ENCODE data around the gene EXOSC3.
"Not testable (repeated sequence)": the region's sequence is repeated elsewhere in the genome, so short reads cannot be mapped to it uniquely, and the experiment has no call there.

Gene EXOSC3

DNA sequence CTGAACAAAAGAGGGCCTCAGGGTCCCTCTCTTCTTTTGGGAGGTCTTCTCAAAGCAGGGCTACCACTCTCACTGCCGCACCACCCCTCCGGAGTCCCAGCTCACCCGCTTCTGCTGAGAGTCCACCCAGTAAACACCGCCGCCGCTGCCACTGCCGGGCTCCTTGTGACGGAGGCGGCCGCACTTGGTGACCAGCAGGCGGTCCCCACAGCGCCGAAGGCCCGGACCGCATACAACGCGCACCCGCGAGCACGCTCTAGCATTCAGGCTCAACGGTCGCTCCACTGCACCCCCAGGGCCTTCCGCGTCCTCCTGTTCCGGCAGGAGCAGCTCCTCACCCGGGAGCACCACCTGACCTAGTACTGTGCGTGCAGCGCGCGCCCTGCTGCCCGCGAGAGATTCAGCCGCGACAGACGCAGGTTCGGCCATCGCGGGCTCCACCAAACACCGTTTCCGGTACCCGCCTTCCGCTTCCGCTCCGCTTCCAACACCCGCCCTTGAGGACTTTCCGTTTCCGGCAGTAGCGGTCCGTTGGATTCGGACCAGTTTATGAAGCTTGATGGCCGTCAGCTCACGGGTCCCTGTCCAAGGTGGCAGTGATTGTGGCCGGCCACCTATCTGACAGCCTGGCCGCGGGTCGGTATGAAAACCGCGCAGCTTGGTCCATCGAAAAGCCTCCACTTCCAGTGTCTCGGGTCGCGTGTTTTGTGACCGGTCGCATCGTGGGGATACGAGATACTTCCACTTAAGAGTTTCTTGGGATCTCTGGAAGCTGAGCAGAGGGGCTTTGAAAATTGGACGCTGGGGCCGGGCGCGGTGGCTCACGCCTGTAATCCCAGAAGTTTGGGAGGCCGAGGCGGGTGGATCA, at the start of gene EXOSC3:
TSS of gene EXOSC3 (minus strand) at position 449 of the 868 bp plus-strand sequence. CDS start at position 429, 20 bp downstream.
- DNase-seq (ENCODE audit: low read depth), result peak; percentile 80

- no peak for DNase-seq (ENCODE audit: low read depth)
Observed at GRCh38 chr9:37827483-37828165, 42.8 kb upstream of the EXOSC3 start.

GRCh38 chr9:37825174-37825573, 40.3 kb upstream of the EXOSC3 start:
- DNase-seq (ENCODE audit: low read depth), result not testable (repeated sequence)

DNA sequence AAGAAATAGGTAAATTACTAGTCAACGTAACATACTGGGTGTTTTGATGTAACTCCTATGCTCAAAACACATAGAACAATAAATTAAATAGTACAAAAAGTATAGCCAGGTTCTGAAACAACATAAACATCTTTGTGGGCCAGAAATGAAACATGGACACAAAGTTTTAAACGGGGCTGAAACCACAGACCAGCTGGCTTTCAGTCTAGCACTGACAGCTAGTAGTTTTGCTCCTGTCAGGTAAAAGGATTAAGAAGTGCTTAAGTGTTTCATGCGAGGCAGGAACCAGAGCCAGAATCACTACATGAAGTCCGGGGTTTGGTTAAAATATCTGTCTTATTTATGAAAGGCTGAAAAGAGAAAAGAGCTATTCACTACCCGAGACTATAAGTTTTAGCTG, 35.3 kb upstream of the EXOSC3 start:
- DNase-seq (ENCODE audit: low read depth), result no peak

DNA sequence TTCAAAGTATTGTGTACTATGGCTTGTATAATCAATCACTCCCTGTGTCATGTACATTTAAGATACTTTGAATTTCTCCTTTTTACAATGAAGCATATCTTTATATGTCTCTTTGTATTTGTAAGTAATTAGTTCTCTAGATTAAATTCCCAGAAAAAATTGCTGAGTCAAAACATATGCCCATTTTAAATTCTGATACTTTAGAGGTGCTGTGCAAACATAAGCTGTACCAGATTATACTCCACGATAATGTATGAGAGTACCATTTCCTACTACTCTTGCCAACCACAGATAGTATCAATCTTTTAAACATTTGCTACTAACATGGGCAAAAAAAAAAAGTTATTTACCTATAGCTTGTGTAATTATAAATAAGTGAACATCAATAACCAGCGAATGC, 34.0 kb upstream of the EXOSC3 start:
- DNase-seq (ENCODE audit: low read depth), result no peak

- DNase-seq (ENCODE audit: low read depth), result no peak
Observed at GRCh38 chr9:37812773-37813379, 28.0 kb upstream of the EXOSC3 start.

GRCh38 chr9:37811906-37812476, 27.1 kb upstream of the EXOSC3 start:
- DNase-seq (ENCODE audit: low read depth), result no peak

GRCh38 chr9:37809676-37810075, 24.8 kb upstream of the EXOSC3 start:
- not testable (repeated sequence) for DNase-seq (ENCODE audit: low read depth)

- DNase-seq (ENCODE audit: low read depth), result no peak
Observed at GRCh38 chr9:37806271-37806670, 21.4 kb upstream of the EXOSC3 start.

DNA sequence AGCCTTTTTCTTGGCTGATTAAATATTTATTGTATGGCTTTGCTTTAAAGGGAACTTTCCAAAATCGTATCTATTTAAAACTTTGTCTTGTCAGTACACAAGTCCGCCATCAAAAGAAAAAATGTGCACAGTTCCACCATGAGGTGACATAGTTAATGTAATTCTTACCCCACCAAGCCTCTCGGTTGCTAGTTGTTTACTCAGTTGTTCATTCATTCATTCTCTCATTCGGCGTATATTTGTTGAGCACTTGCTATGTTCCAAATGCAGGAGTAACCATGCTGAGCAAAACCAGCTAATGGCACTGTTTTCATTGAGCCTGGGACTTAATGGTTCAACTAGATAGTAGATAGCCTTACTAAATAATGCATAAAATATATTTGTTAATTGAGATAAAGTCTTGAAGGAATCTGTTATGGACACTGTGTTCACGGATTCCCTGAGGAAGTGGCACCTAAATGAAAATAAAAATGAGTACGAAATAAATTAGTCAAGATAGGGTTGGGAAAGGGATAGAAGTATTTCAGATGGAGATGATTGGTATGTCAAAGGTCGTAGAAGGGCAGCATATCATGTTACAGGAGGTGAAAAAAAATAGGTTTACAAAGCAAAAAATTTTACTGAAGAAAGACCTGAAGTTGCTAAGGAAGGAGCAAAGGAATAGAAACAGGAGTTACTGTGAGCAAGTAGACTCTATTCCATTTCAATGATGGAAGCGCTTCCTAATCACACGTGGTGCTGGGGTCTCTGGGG, 17.3 kb upstream of the EXOSC3 start:
- no peak for DNase-seq (ENCODE audit: low read depth)

GRCh38 chr9:37801287-37801850, 16.5 kb upstream of the EXOSC3 start:
- DNase-seq (ENCODE audit: low read depth), result no peak

GRCh38 chr9:37800631-37801286, 15.9 kb upstream of the EXOSC3 start, which contains the start of gene DCAF10:
TSS of gene DCAF10 (plus strand) at chr9:37800797. CDS start at chr9:37800867, 70 bp downstream.
- DNase-seq (ENCODE audit: low read depth), result peak; percentile 80

GRCh38 chr9:37798677-37799076, 13.8 kb upstream of the EXOSC3 start:
- no peak for DNase-seq (ENCODE audit: low read depth)

GRCh38 chr9:37796232-37796631, 11.4 kb upstream of the EXOSC3 start:
- DNase-seq (ENCODE audit: low read depth), result no peak

GRCh38 chr9:37792122-37792521, 7.3 kb upstream of the EXOSC3 start:
- DNase-seq (ENCODE audit: low read depth), result no peak

GRCh38 chr9:37790096-37790495, 5.2 kb upstream of the EXOSC3 start:
- no peak for DNase-seq (ENCODE audit: low read depth)

DNA sequence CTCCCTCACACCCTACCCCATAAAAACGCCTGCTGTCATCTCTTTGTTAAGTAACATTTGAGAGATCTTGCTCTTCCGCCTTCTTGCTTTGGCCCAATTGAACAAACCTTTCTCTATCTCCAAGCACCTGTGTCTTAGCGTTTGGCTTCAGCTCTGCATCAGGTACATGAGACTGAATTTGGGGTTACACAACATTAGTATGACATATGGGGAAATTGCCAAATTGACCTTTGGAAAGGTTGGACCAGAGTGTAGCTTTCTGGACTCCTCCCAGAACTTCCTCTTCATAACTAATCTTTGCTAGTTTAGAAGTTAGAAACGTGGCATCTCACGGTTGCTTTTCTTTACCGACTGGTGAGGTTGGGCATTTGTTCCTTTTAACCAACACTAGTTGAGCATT, 3.5 kb upstream of the EXOSC3 start:
- no peak for DNase-seq (ENCODE audit: low read depth)

- no peak for DNase-seq (ENCODE audit: low read depth)
Observed at GRCh38 chr9:37787059-37787458, 2.2 kb upstream of the EXOSC3 start.

GRCh38 chr9:37784291-37784615, 611 bp downstream of the EXOSC3 start:
- DNase-seq (ENCODE audit: low read depth), result no peak

GRCh38 chr9:37778534-37778933, 6.3 kb downstream of the EXOSC3 start:
- DNase-seq (ENCODE audit: low read depth), result no peak

- no peak for DNase-seq (ENCODE audit: low read depth)
Observed at GRCh38 chr9:37776328-37776727, 8.5 kb downstream of the EXOSC3 start.
